Osteoblast (primary cell): ENCODE results near the gene ZNF326. TPM values are rescaled to one million over a fixed set of nuclear protein-coding genes. Genes with fewer than 3 reads are reported as not detected.

Source experiments
- DNase-seq: peaks from one replicate; pipeline ENCODE4 v3.0.0; 2011; ENCODE audit warnings: low spot score, mixed read lengths; ENCODE audit not compliant: insufficient read length; ENCODE audit errors: missing footprints
- H2AFZ ChIP-seq: 2 replicates; pipeline ENCODE4 v1.6.0; 2011; ENCODE audit warnings: mild to moderate bottlenecking, low read length
- H3K27ac ChIP-seq: 2 replicates; pipeline ENCODE4 v1.5.1; 2011; ENCODE audit warnings: mild to moderate bottlenecking, low read depth, low read length, moderate library complexity
- H3K27me3 ChIP-seq: 2 replicates; pipeline ENCODE4 v1.6.0; 2012; ENCODE audit warnings: mild to moderate bottlenecking, control low read depth, inconsistent platforms, low read length, moderate library complexity; ENCODE audit not compliant: insufficient read depth
- H3K36me3 ChIP-seq: 2 replicates; pipeline ENCODE4 v1.5.1; 2011; ENCODE audit warnings: mild to moderate bottlenecking, low read length, control low read depth, moderate library complexity; ENCODE audit not compliant: insufficient read depth
- H3K4me1 ChIP-seq: 2 replicates; pipeline ENCODE4 v1.5.1; 2011; ENCODE audit warnings: mild to moderate bottlenecking, low read length, control low read depth, moderate library complexity; ENCODE audit not compliant: insufficient read depth
- H3K4me2 ChIP-seq: 2 replicates; pipeline ENCODE4 v1.6.0; 2011; ENCODE audit warnings: mild to moderate bottlenecking, low read length; ENCODE audit not compliant: insufficient read depth
- H3K4me3 ChIP-seq: fragments of 200-600 bp; sonication (generic); 3 replicates; pipeline ENCODE4 v1.5.1; 2012; ENCODE audit warnings: mild to moderate bottlenecking, low read length, inconsistent platforms; ENCODE audit not compliant: insufficient read depth
- H3K79me2 ChIP-seq: 2 replicates; pipeline ENCODE4 v1.6.0; 2012; ENCODE audit warnings: mild to moderate bottlenecking, low read length, control low read depth, inconsistent platforms; ENCODE audit not compliant: insufficient read depth
- H3K9me3 ChIP-seq: 2 replicates; pipeline ENCODE4 v1.5.1; 2011; ENCODE audit warnings: low read depth, low read length, control low read depth
- H4K20me1 ChIP-seq: 2 replicates; pipeline ENCODE4 v1.6.0; 2012; ENCODE audit warnings: mild to moderate bottlenecking, low read length, control low read depth; ENCODE audit not compliant: insufficient read depth
- CTCF ChIP-seq: IDR thresholded peaks from 2 replicates; pipeline ENCODE4 v1.5.1; 2011; ENCODE audit warnings: mild to moderate bottlenecking, low read depth, low read length, moderate library complexity; ENCODE audit errors: extremely low read depth
- total RNA-seq: library from RNA; depleted of rRNA; stranded (reverse); fragments of >200 nt; gene quantifications from 2 replicates; pipeline ENCODE4 v1.2.3, GENCODE V29; 2012

The ZNF326 gene
- total RNA-seq, 1 donor, result 10.9 TPM

DNA sequence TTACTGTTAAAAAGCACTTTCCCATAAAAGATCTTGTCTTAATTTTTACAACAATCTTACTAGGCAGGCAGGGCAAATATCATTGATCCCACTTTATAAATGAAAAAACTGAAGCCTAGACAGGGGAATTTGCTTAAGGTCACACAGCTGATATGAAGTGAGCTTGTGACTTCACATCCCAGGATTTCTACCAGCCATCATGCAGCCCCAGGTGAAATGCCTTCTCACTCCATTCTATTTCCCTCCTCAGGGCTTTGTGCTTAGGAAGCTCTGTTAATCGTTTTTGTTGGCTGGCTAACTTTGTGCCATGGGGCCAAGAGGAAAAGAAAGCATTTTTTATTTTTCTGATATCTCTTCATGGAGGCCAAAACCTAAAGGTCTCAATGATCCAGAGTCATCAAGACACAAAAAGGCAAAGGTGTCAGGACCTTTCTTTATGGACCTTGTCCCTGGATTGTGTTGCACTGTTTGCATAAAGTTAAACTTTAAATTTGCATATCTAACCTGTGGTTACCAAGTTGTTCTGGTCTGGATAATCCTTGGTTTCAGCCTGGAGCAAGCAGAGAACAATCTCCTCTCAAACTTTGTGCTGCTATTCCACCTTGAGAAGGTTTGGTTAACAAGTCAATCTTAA is 44.8 kb upstream of the ZNF326 start:
- no peak for TF ChIP-seq CTCF

DNA sequence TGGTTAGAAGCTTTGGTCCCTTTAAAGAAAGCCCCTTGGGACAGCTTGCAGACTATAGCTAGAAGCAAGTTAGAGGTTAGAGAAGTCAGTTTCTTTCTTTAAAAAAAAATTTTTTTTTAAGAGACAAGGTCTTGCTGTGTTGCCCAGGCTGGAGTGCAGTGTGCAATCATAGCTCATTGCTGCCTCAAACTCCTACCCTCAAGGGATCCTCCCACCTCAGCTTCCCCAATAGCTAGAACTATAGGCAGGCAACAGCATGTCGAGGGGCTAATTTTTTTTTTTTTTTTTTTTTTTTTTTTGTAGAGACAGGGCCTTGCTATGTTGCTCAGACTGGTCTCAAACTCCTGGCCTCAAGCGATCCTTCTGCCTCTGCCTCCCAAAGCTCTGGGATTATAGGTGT is 44.2 kb upstream of the ZNF326 start:
- Histone ChIP-seq H3K9me3 (no peaks in the 10 kb centered on the region), H2AFZ (no peak overlapping the region), H3K4me2 (no peak overlapping the region), H4K20me1 (no peaks in the 10 kb centered on the region), H3K36me3 (no peaks in the 10 kb centered on the region), H3K4me1 (peaks cover 25% of the 10 kb centered on the region), H3K27ac (no peak overlapping the region), H3K27me3 (no peaks in the 10 kb centered on the region), H3K4me3 (no peak overlapping the region), H3K79me2 (no peaks in the 10 kb centered on the region)
- TF ChIP-seq CTCF, result no peak
- DNase-seq, result no peak

More for the DNA sequence above, 44.8 kb upstream of the ZNF326 start:
- Histone ChIP-seq H3K79me2 (no peaks in the 10 kb centered on the region), H3K27me3 (no peaks in the 10 kb centered on the region), H2AFZ (no peak overlapping the region), H3K27ac (no peak overlapping the region), H3K4me1 (peaks cover 25% of the 10 kb centered on the region), H3K9me3 (no peaks in the 10 kb centered on the region), H3K36me3 (no peaks in the 10 kb centered on the region), H4K20me1 (no peaks in the 10 kb centered on the region), H3K4me2 (no peak overlapping the region), H3K4me3 (no peak overlapping the region)
- DNase-seq, result no peak

DNA sequence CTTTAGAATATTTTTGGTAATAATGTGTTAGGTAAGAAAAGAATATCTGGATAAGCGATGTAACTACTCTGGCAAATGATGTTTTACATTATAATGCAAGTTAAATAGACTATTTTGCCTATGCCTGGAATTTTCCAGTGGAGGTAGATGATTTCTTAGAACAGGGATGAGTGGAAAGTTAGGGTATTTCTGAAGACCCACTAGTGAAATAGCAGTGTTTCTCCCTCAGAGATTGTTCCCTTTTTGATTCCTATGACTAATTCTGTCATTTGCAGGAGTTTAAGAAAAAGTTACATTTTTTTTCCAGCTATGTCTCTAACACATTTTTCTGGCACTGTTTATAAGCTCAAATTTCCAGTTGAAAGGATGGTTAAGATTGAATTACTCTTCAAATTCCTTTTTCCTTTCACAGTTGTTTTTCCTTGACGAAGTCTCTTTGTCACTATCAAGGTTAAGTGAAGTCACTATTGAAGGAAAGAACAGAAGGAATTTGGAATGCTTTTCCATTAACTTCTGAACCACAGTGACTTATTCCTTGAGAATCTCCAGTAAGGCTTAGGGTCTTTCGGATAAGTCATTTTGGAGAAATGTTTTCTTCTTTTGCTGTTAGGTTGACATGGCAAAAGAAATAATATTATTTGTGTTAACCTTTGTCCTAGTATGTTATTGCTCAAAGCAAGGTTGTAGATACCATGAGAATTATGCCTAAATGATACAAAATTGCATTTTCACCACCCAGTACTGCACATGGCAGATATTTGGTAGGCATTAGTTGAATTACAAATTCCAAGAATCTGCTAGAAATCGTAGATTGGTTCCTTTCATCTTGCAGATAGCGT is 42.9 kb upstream of the ZNF326 start:
- Histone ChIP-seq H4K20me1 (no peaks in the 10 kb centered on the region), H3K4me3 (no peak overlapping the region), H3K36me3 (no peaks in the 10 kb centered on the region), H3K4me1 (peaks cover 26% of the 10 kb centered on the region), H3K79me2 (no peaks in the 10 kb centered on the region), H3K27ac (peak overlapping the region; percentile 97), H3K4me2 (peak overlapping the region; percentile 45), H3K27me3 (no peaks in the 10 kb centered on the region), H2AFZ (no peak overlapping the region), H3K9me3 (no peaks in the 10 kb centered on the region)
- no peak for TF ChIP-seq CTCF
- no peak for DNase-seq

DNA sequence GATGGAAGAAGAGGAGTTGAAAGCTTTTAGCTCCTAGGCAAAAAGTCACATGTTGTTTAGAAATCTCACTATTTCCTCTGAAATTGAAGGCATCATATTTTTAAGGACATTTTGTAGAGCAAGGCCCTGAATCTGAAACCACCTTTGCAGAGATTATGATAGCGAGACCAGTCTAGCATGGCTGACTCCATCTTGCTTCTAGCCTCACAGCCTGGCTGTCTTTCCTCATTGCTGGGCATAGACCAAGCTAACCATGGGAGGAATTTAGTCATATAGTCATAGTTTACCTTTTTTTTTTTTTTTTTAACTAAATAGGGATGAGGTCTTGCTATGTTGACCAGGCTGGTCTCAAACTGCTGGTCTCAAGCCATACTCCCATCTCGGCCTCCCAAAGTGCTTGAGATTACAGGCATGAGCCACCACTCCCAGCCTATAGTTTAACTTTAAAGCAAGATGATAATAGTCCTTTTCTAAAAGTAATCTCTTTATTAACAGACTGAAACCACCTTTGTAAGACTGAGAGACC is 42.2 kb upstream of the ZNF326 start:
- Histone ChIP-seq H2AFZ (peak overlapping the region; percentile 24), H3K4me1 (peaks cover 32% of the 10 kb centered on the region), H3K4me2 (peak overlapping the region; percentile 45), H3K4me3 (no peak overlapping the region), H3K27ac (peak overlapping the region; percentile 97), H3K36me3 (no peaks in the 10 kb centered on the region), H3K79me2 (no peaks in the 10 kb centered on the region), H3K27me3 (no peaks in the 10 kb centered on the region), H3K9me3 (no peaks in the 10 kb centered on the region), H4K20me1 (no peaks in the 10 kb centered on the region)
- DNase-seq, result no peak
- no peak for TF ChIP-seq CTCF
